Measurements from ENCODE around the gene HPD. TPM values are rescaled to one million over a fixed set of nuclear protein-coding genes. Genes with fewer than 3 reads are reported as not detected.

Gene HPD
- polyA plus RNA-seq, 3 donors: 0.91 to 4.5 (median 3.5) TPM

DNA sequence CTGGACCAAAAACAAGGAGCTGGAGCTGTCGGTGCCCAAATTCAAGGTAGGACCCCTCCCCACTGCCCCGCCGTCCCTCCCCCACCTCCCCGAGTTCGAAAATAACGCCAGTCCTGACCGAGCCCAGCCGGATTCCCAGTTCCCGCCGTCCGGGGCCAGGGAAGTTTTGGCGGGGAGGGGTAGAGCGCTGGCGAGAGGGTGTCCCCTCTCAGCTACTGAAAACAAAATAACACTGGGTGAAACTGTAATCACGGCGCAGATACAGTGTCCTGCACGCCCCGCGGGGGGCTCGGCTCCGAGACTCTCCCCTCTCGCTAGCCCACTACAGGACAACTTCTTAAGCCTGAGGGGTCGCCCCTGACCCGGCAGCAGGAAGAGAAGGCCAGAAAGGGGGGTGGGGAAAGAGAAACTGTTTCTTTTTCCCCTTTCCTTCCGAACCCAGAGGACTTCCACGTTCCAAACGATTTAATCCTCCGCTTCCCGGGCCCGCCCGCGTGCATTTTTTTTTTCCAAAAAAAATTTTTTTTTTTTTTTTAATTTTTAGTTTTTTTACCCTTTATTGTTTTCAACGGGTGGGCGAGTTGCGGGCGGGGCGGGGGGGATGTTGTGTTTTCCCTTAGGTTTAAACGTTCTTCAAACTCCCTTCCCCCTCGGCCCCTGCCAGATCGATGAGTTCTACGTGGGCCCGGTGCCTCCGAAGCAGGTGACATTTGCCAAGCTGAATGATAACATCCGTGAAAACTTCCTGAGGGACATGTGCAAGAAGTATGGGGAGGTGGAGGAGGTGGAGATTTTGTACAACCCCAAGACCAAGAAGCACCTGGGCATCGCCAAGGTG lies 53.3 kb downstream of the HPD start:
- no peak overlapping the region for H3K27ac ChIP-seq (ENCODE audit: low read depth, low read length)
- WGBS, 3 donors: 1 to 2% (median 2%) methylated on average over 44 to 45 of the region's 45 CpGs

GRCh38 chr12:121804417-121805111 lies 54.1 kb downstream of the HPD start:
- peak overlapping the region; percentile 74 for H3K27ac ChIP-seq (ENCODE audit: low read depth, low read length)
- 0 to 2% (median 1%) methylated on average over 55 to 63 of the region's 63 CpGs for WGBS, 3 donors

- H3K27ac ChIP-seq (ENCODE audit: low read depth, low read length): peak within 1 kb of the TSS; percentile 95
- WGBS, 3 donors: 0 to 1% (median 1%) methylated on average over 32 to 74 of the region's 74 CpGs
These were observed 54.7 kb downstream of the HPD start, which contains the start of gene SETD1B for GRCh38 chr12:121803861-121804416. TSS of gene SETD1B (plus strand) at chr12:121804009. CDS start at chr12:121804738, 729 bp downstream.

DNA sequence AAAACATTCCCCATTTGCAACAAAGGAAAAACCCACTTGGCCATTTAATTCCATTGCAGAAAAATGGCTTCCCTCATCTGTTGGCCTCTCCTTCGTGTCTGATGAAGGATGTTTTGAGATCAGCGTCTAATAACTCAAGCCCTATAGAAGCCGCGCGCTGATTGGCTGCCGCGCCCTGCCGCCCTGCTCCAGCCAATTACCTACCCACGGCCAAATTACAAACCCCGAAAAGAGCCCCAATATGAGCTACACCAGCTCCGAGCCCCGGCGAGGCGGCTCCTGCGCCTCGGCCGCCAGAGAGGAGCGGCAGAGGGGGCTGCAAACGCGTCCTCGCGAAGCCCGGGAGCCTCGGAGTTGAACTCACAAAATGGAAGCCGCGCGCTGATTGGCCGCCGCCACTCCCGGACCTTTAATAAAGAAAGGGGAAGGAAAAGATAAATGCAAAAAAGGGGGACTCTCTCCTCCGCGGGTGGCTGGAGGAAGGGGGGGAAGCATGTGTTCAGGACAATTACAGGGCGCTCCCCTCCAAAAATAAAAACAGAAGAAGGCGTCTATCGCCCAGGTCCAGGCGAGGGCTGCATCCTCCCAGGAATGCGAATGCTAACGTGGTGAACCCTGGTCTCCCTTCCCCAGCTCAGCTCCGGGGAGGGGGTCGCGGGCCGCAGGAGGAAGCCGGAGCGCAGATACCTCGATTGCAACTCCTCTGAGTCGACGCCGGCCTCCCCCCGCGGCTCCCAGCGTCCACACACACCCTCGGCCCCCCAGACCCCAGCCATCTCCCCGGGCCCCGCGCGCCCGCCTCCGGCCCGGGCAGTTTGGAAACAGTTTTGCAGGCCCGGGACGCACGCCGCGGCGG lies 55.6 kb downstream of the HPD start:
- 0% methylated on average over 61 to 65 of the region's 65 CpGs for WGBS, 3 donors
- peak overlapping the region; percentile 95 for H3K27ac ChIP-seq (ENCODE audit: low read depth, low read length)

- H3K27ac ChIP-seq (ENCODE audit: low read depth, low read length): no peak overlapping the region
- WGBS, 3 donors: 0% methylated on average over 1 of the region's 1 CpG
These were observed 56.2 kb downstream of the HPD start for GRCh38 chr12:121802485-121802842.

GRCh38 chr12:121801595-121802484 lies 56.8 kb downstream of the HPD start:
- 3% methylated on average over 18 of the region's 18 CpGs for WGBS, 3 donors

DNA sequence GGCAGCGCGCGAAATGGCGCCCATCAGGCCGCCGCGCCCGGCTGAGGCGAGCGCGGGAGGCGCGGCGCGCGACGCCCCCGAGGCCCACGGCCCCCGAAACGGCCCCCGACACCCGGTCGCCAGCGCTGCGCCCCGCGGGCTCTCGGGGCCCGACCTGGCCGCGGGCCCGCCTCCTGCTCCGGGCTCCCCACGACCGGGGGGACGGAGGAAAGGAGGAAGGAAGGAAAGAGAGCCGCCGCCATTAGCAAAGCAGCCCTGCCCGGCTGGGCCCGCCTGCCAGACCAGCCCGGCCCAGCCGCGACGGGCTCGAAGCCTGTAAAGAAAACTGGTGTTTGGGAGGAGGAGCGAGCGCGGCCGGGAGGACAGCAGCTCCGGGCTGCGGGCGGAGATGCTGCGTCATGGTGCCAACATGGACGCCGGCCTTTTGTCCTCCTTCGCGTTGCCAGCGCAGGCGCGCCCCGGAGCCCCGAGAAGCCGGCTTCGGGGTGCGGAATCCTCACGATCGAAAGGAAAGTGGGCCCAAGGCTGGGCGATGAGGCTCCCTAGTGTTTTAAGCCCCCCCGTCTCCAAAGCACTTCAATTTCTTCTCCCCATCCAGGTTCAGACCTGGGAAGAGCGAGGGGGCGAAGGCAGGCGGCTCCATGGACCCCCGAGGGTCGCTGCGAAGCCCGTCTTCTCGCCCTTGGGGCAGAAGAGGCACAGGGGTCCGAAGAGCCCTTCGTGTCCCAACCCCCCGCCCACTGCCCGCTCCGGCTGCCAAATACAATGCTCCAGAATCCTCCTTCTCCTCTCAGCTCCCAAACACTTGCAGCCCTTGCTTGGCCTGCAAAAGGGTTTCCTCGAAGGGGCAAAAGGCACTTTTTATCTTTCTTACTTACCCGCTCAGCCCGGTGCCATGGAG lies 57.7 kb downstream of the HPD start:
- WGBS, 3 donors: 1% methylated on average over 50 to 86 of the region's 86 CpGs

More at GRCh38 chr12:121801595-121802484, 56.8 kb downstream of the HPD start:
- peak overlapping the region; percentile 99 for H3K27ac ChIP-seq (ENCODE audit: low read depth, low read length)

GRCh38 chr12:121799842-121800693 lies 58.6 kb downstream of the HPD start:
- peak overlapping the region; percentile 99 for H3K27ac ChIP-seq (ENCODE audit: low read depth, low read length)
- WGBS, 3 donors: 1% methylated on average over 51 to 84 of the region's 84 CpGs

More for the DNA sequence above, 57.7 kb downstream of the HPD start:
- peak overlapping the region; percentile 99 for H3K27ac ChIP-seq (ENCODE audit: low read depth, low read length)

DNA sequence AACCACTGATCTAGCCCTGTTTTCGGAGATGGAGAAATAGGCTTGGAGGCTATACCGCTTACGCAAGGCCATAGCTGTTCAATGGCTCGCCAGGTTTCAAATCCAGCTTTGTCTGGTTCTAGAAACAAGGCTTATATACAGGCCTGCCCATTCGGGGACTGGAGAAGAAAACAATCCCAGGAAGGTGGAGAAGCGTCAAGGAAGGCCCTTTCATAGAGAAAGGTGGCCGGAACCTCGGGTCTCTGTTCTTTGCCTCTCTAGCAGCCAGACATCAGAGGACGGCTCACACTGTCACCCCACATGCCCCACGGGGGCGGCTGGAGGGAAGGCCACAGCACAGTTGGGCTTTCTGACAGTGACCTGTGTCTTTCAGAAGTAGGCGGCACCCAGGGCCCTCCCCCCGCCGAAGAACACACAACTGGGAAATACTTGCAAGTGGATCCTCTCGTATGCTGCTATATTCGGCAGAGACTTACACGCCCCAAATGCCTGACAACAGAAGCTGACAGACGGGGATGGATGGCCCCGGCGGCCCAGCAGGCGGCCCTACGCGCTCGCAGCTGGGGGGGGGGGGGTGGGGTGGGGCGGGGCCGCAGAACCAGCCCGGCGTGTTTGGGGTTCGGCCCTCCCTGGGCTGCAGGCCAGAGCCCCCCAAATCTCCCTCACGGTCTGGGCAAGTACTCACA lies 59.4 kb downstream of the HPD start:
- peak overlapping the region; percentile 99 for H3K27ac ChIP-seq (ENCODE audit: low read depth, low read length)
- 10 to 15% (median 13%) methylated on average over 22 to 29 of the region's 30 CpGs for WGBS, 3 donors

- no peak overlapping the region for H3K27ac ChIP-seq (ENCODE audit: low read depth, low read length)
- WGBS, 3 donors: 28 to 70% (median 61%) methylated on average over 10 of the region's 10 CpGs
These were observed 59.9 kb downstream of the HPD start for GRCh38 chr12:121798787-121799155.

DNA sequence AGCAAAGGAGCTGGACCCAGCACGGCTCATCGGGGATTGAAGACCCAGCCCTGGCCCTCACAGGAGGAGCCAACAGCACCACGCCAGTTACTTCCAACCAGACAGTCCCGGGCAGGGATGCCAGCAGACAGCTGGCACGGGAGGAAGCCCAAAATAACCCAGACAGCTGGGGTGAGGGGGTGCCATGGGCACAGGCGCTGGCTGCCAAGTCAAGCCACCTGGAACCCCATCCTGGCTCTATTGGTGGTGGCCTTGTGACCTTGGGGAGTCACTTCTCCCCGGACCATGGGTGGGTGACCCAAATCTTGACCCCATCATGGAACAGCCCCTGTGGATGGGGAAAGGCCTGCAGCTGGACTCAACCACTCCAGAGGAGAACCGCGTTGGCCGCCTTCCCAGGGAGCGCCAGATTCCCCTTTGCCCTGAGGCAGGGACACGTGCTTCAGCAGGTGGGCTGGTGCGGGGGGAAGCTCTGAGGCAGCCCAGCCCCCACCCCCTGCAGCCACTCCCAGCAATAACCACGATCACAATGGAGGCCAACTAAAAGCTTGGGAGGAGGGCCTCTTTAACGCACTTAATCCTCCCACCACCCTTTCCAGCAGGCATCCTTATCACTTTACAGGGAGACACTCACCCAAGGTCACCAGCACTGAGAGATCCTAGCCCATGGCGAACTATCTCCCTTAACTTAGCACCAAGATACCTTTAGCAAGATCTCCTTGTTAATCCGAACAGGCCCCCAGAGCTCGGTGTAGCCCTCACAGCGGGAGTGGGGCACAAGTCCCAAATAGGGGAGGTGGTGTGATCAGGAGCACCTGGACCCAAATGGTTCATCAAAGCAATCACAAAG lies 60.5 kb downstream of the HPD start:
- H3K27ac ChIP-seq (ENCODE audit: low read depth, low read length): no peak overlapping the region
- 19 to 49% (median 41%) methylated on average over 19 of the region's 19 CpGs for WGBS, 3 donors

GRCh38 chr12:121796855-121797751 lies 61.6 kb downstream of the HPD start:
- no peak overlapping the region for H3K27ac ChIP-seq (ENCODE audit: low read depth, low read length)
- 13 to 45% (median 29%) methylated on average over 39 of the region's 39 CpGs for WGBS, 3 donors

Data from adipose tissue (tissue), 3 donors.